ENCODE data around the gene ZNF782. TPM values are rescaled to one million over a fixed set of nuclear protein-coding genes. Genes with fewer than 3 reads are reported as not detected.
A peak's percentile ranks its signal among the peaks of the same experiment; 100 is the strongest.

ZNF782 gene
- total and polyA plus RNA-seq, 2 experiments from 2014 or later, result 4.0 to 10.7 TPM

DNA sequence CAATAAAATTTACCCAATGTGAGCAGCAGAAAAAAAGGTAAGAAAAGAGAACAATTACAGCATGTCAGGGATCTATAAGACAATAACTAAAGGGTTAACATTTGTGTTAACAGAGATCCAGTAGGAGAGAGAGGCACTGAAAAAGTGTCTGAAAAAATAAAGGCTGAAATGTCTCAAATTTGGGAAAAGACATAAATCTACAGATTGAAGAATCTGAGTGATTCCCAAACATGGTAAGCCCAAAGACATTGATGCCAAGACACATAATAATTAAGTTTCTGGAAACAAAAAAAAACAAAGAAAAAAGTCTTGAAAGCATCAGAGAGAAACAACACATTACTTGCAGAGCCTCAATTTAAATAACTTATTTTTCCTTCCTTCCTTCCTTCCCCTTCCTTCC is 31.1 kb upstream of the ZNF782 start:
- no peaks in the 10 kb centered on the region for H3K4me1 ChIP-seq (ENCODE audit: insufficient read depth)
- no peaks in the 10 kb centered on the region for H3K27me3 ChIP-seq
- no peak for TF ChIP-seq EZH2phosphoT487 (IDR thresholded peaks at IDR 0.05; ENCODE audit: low read depth, severe bottlenecking, unreplicated experiment)
- TF ChIP-seq, protein P1, sequence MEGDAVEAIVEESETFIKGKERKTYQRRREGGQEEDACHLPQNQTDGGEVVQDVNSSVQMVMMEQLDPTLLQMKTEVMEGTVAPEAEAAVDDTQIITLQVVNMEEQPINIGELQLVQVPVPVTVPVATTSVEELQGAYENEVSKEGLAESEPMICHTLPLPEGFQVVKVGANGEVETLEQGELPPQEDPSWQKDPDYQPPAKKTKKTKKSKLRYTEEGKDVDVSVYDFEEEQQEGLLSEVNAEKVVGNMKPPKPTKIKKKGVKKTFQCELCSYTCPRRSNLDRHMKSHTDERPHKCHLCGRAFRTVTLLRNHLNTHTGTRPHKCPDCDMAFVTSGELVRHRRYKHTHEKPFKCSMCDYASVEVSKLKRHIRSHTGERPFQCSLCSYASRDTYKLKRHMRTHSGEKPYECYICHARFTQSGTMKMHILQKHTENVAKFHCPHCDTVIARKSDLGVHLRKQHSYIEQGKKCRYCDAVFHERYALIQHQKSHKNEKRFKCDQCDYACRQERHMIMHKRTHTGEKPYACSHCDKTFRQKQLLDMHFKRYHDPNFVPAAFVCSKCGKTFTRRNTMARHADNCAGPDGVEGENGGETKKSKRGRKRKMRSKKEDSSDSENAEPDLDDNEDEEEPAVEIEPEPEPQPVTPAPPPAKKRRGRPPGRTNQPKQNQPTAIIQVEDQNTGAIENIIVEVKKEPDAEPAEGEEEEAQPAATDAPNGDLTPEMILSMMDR (IDR thresholded peaks at IDR 0.05; ENCODE audit: poor library complexity), result no peak
- no peak for TF ChIP-seq EZH2 (IDR thresholded peaks at IDR 0.05; ENCODE audit: borderline replicate concordance)
- no peaks in the 10 kb centered on the region for H3K9me2 ChIP-seq (replicated peaks; ENCODE audit: insufficient read depth)
- no peak overlapping the region for H2AFZ ChIP-seq
- H3K4me2 ChIP-seq, result no peak overlapping the region
- no peak overlapping the region for H3K27ac ChIP-seq
- no peaks in the 10 kb centered on the region for H3K79me2 ChIP-seq
- no peaks in the 10 kb centered on the region for H4K20me1 ChIP-seq (ENCODE audit: insufficient read depth, poor library complexity, severe bottlenecking)
- no peak overlapping the region for H3K4me3 ChIP-seq
- H3K9me3 ChIP-seq (ENCODE audit: low read depth), result no peaks in the 10 kb centered on the region
- no peak for DNase-seq (ENCODE audit: low spot score)
- no peaks in the 10 kb centered on the region for H3K36me3 ChIP-seq (replicated peaks; ENCODE audit: insufficient read depth, low read depth)

- WGBS (ENCODE audit: low lambda C conversion rate, missing lambda C conversion rate), result 42% methylated on average over 2 of the region's 2 CpGs
- H3K4me2 ChIP-seq, result no peak overlapping the region
- TF ChIP-seq, protein P1 (IDR thresholded peaks at IDR 0.05; ENCODE audit: poor library complexity), result no peak
- no peak overlapping the region for H3K4me3 ChIP-seq
- H2AFZ ChIP-seq, result no peak overlapping the region
- no peaks in the 10 kb centered on the region for H3K4me1 ChIP-seq (ENCODE audit: insufficient read depth)
- H3K9me2 ChIP-seq (replicated peaks; ENCODE audit: insufficient read depth), result no peaks in the 10 kb centered on the region
- no peaks in the 10 kb centered on the region for H3K27me3 ChIP-seq
- H3K9me3 ChIP-seq (ENCODE audit: low read depth), result no peaks in the 10 kb centered on the region
- no peaks in the 10 kb centered on the region for H4K20me1 ChIP-seq (ENCODE audit: insufficient read depth, poor library complexity, severe bottlenecking)
- peak overlapping the region; percentile 45 for H3K27ac ChIP-seq
- DNase-seq (ENCODE audit: low spot score), result peak; percentile 54
- no peaks in the 10 kb centered on the region for H3K36me3 ChIP-seq (replicated peaks; ENCODE audit: insufficient read depth, low read depth)
- H3K79me2 ChIP-seq, result no peaks in the 10 kb centered on the region
These were observed 30.1 kb upstream of the ZNF782 start for GRCh38 chr9:96884443-96884842.

DNA sequence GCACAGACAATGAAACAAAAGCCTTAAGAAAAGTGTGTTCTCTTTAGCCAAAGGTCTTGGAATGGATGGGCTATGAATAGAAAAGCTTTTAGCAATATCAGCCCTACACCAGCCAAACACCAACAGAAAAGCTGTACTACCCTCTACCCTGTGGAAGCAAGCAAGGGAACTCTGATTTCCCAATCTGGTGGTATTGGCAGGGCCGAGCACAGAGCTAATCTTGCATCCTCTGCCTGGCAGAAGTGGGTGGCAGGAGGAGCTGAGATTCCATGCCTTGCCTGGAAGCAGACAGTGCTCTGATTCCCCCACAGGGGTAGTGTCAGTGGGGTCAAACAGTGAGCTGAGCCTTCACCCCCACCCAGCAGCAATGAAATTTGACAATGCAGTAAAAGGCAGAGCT is 29.6 kb upstream of the ZNF782 start:
- H3K36me3 ChIP-seq (replicated peaks; ENCODE audit: insufficient read depth, low read depth), result no peaks in the 10 kb centered on the region
- H3K79me2 ChIP-seq, result no peaks in the 10 kb centered on the region
- H4K20me1 ChIP-seq (ENCODE audit: insufficient read depth, poor library complexity, severe bottlenecking), result no peaks in the 10 kb centered on the region
- H3K27ac ChIP-seq, result peak overlapping the region; percentile 45
- no peaks in the 10 kb centered on the region for H3K27me3 ChIP-seq
- TF ChIP-seq EZH2phosphoT487 (IDR thresholded peaks at IDR 0.05; ENCODE audit: low read depth, severe bottlenecking, unreplicated experiment) (no peak), EZH2 (IDR thresholded peaks at IDR 0.05; ENCODE audit: borderline replicate concordance) (no peak)
- TF ChIP-seq, protein P1 (IDR thresholded peaks at IDR 0.05; ENCODE audit: poor library complexity), result no peak
- no peak overlapping the region for H3K4me3 ChIP-seq
- 94% methylated on average over 1 of the region's 1 CpG for WGBS (ENCODE audit: low lambda C conversion rate, missing lambda C conversion rate)
- no peak overlapping the region for H3K4me2 ChIP-seq
- no peaks in the 10 kb centered on the region for H3K9me2 ChIP-seq (replicated peaks; ENCODE audit: insufficient read depth)
- H2AFZ ChIP-seq, result no peak overlapping the region
- no peaks in the 10 kb centered on the region for H3K9me3 ChIP-seq (ENCODE audit: low read depth)
- H3K4me1 ChIP-seq (ENCODE audit: insufficient read depth), result no peaks in the 10 kb centered on the region
- no peak for DNase-seq (ENCODE audit: low spot score)

DNA sequence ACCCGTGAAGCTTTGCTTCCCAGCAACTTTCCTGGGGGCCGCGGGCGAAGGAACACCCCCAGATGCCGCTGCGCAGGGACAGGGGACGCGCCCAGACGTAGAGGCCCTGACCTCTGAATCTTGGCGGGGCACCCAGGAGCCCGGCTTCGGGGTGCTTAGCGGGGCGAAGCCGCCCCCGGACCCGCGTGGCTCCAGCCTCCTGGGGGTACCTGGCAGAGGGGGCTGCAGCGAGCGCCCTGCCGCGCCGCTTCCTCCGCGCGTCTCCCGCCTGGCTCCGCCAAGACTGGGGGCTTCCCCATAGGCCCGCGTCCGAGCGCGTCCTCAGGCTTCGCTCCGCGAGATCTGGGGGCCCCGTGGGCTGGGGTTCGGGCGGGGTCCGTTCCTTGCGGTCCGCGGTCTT is 23.0 kb upstream of the ZNF782 start:
- no peaks in the 10 kb centered on the region for H3K9me2 ChIP-seq (replicated peaks; ENCODE audit: insufficient read depth)
- H3K27me3 ChIP-seq, result no peaks in the 10 kb centered on the region
- no peaks in the 10 kb centered on the region for H3K36me3 ChIP-seq (replicated peaks; ENCODE audit: insufficient read depth, low read depth)
- no peak for TF ChIP-seq EZH2phosphoT487 (IDR thresholded peaks at IDR 0.05; ENCODE audit: low read depth, severe bottlenecking, unreplicated experiment)
- no peak for TF ChIP-seq EZH2 (IDR thresholded peaks at IDR 0.05; ENCODE audit: borderline replicate concordance)
- TF ChIP-seq, protein P1 (IDR thresholded peaks at IDR 0.05; ENCODE audit: poor library complexity), result no peak
- no peaks in the 10 kb centered on the region for H4K20me1 ChIP-seq (ENCODE audit: insufficient read depth, poor library complexity, severe bottlenecking)
- no peaks in the 10 kb centered on the region for H3K79me2 ChIP-seq
- H3K4me3 ChIP-seq, result no peak overlapping the region
- H2AFZ ChIP-seq, result no peak overlapping the region
- H3K4me2 ChIP-seq, result peak overlapping the region; percentile 11
- H3K9me3 ChIP-seq (ENCODE audit: low read depth), result no peaks in the 10 kb centered on the region
- DNase-seq (ENCODE audit: low spot score), result no peak
- no peak overlapping the region for H3K27ac ChIP-seq
- no peaks in the 10 kb centered on the region for H3K4me1 ChIP-seq (ENCODE audit: insufficient read depth)
- WGBS (ENCODE audit: low lambda C conversion rate, missing lambda C conversion rate), result 76% methylated on average over 38 of the region's 43 CpGs
